ENCODE measurements around the gene KIF26A. TPM values are rescaled to one million over a fixed set of nuclear protein-coding genes. Genes with fewer than 3 reads are reported as not detected.

Gene KIF26A
- total and polyA plus RNA-seq, 2 of the 4 experiments (the other 2 are of a cell fraction): not detected

DNA sequence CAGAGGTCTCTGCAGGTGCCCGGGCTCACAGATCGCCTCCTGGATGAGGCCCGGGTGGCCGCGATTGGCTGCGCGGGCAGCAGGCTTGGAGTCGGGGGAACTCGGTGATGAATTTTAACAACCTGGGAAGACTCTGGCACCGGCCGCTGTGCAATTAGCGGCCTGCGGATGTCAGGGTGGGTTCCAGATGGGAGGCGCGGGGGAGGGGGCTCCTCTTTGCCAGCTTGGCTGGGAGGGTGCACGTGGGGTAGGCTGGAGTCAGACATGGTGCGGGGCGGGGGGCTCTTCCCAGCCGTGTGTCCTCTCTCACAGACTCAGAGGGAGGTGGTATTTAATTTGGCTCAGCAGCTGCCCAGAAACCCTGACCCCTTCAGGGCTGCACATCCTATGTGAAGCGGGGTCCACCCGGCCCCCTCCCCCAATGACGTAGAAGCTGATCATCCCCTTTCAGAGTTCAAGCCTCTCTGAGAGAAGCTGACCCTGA lies 81.4 kb downstream of the KIF26A start:
- Histone ChIP-seq H2BK15ac (ENCODE audit: low read depth, low read length) (no peak overlapping the region), H3K9me3 (ENCODE audit: control insufficient read depth, insufficient read depth, low read length) (peaks cover 52% of the 10 kb centered on the region), H3K79me1 (ENCODE audit: low read depth in 1 of 2, low read length in 2 of 2) (no peaks in the 10 kb centered on the region), H2BK120ac (ENCODE audit: low read depth, low read length) (no peak overlapping the region), H3K36me3 (ENCODE audit: control insufficient read depth, insufficient read depth, low read length) (no peaks in the 10 kb centered on the region), H2BK5ac (ENCODE audit: low read depth, low read length, poor library complexity, severe bottlenecking) (no peak overlapping the region), H3K4ac (ENCODE audit: low read depth, low read length) (no peak overlapping the region), H3K9ac (ENCODE audit: low read depth, low read length) (no peak overlapping the region), H2AK5ac (ENCODE audit: low read depth, low read length) (no peak overlapping the region), H2BK20ac (ENCODE audit: low read depth, low read length) (no peak overlapping the region), H4K20me1 (ENCODE audit: insufficient read depth, low read length) (no peaks in the 10 kb centered on the region), H3K56ac (ENCODE audit: extremely low read depth, insufficient read depth, low read length) (no peak overlapping the region), H3K9me1 (ENCODE audit: insufficient read depth, low read length) (no peaks in the 10 kb centered on the region), H4K8ac (ENCODE audit: low read depth in 2 of 2, low read length in 2 of 2) (no peak overlapping the region), H3K18ac (ENCODE audit: low read depth, low read length) (no peak overlapping the region), H2AFZ (replicated peaks; ENCODE audit: low read length, poor library complexity) (no peak overlapping the region), H4K5ac (ENCODE audit: low read depth, low read length) (no peak overlapping the region), H3K27me3 (ENCODE audit: control insufficient read depth, insufficient read depth, low read length) (no peaks in the 10 kb centered on the region), H3K27ac (ENCODE audit: insufficient read depth, low read length) (no peak overlapping the region), H2AK9ac (replicated peaks; ENCODE audit: low read depth, low read length, poor library complexity) (no peak overlapping the region), H3K14ac (replicated peaks; ENCODE audit: low read depth, low read length) (no peak overlapping the region), H3K4me3 (ENCODE audit: insufficient read depth, low read depth, low read length) (no peak overlapping the region), H3K4me1 (ENCODE audit: control insufficient read depth, insufficient read depth, low read length) (no peaks in the 10 kb centered on the region), H3K23ac (ENCODE audit: low read depth, low read length) (no peak overlapping the region), H4K91ac (ENCODE audit: insufficient read depth, low read depth, low read length) (no peak overlapping the region), H3K4me2 (ENCODE audit: low read depth, low read length) (no peak overlapping the region)
- CTCF ChIA-PET: no interaction called here
- in situ Hi-C loops (cut with MboI; ENCODE audit: low sequenced_read_pairs): no loop called here
- 60% methylated on average over 3 of the region's 22 CpGs; no CpG with 5 or more reads in 1 of the 2 experiments for WGBS, 2 experiments (ENCODE audit: extremely low coverage in 2 of 2, insufficient read length in 1 of 2)
- TF ChIP-seq FOS (IDR thresholded peaks at IDR 0.05; ENCODE audit: low read depth, low read length) (no peak), BHLHE40 (IDR thresholded peaks at IDR 0.05; ENCODE audit: low read depth, low read length) (no peak), MAZ (IDR thresholded peaks at IDR 0.05; ENCODE audit: borderline replicate concordance, low read depth, low read length) (no peak), SMC3 (IDR thresholded peaks at IDR 0.05; ENCODE audit: low read depth, low read length) (no peak)
- TF ChIP-seq, protein P1, sequence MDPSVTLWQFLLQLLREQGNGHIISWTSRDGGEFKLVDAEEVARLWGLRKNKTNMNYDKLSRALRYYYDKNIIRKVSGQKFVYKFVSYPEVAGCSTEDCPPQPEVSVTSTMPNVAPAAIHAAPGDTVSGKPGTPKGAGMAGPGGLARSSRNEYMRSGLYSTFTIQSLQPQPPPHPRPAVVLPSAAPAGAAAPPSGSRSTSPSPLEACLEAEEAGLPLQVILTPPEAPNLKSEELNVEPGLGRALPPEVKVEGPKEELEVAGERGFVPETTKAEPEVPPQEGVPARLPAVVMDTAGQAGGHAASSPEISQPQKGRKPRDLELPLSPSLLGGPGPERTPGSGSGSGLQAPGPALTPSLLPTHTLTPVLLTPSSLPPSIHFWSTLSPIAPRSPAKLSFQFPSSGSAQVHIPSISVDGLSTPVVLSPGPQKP (IDR thresholded peaks at IDR 0.05; ENCODE audit: borderline replicate concordance, low read depth, low read length): no peak
- intact Hi-C loops (cut with micrococcal nuclease): no loop called here
- DNase-seq (no peak), ATAC-seq (ENCODE audit: low read depth) (no peak)
- POLR2A ChIA-PET (ENCODE audit: unreplicated experiment): no interaction called here
- dilution Hi-C loops (cut with HindIII; ENCODE audit: low sequenced_read_pairs, unreplicated experiment): no loop called here
- BruUV-seq (replicated peaks): no TSS peak

Data from IMR-90 (cell line).